Measurements from ENCODE around the gene NUDT17. TPM values are rescaled to one million over a fixed set of nuclear protein-coding genes. Genes with fewer than 3 reads are reported as not detected.

The NUDT17 gene
- total and polyA plus RNA-seq, 2 experiments from 2014 or later = 9.5 to 12.0 TPM

DNA sequence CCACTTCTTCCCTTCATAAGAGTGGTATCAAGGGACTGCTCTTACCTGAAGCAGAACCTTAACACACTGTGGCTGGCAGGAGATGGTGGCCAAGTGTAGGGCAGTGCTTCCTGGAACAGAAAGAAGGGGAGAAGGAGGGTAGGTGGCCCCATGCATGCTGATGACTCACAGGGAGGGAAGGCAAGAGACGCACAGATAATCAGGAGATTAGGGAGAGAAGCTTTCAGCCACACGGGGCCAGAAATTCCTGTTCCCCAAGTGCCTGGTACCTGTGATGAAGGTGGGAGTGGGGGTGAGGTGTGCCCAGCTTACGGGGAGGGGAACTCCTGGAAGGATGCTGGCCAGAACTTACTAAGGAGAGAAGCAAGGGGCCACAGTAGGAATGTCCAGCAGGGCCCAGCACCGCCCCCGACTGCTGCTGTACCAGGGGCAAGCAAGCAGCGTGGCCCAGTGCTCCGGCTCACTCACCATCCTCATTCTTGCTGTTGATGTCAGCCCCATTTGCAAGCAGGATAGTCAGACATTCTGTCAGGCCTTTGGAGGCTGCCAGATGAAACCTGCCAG, 32.6 kb downstream of the NUDT17 start:
- Histone ChIP-seq H3K27ac (no peak overlapping the region), H3K79me2 (ENCODE audit: insufficient read depth) (no peaks in the 10 kb centered on the region), H3K4me1 (ENCODE audit: insufficient read depth) (no peaks in the 10 kb centered on the region), H3K9me3 (ENCODE audit: low read depth) (no peaks in the 10 kb centered on the region), H3K36me3 (ENCODE audit: low read depth) (no peaks in the 10 kb centered on the region), H3F3A (ENCODE audit: insufficient read depth) (no peaks in the 10 kb centered on the region), H3K9ac (no peak overlapping the region), H2AFZ (no peak overlapping the region), H3K4me2 (ENCODE audit: unreplicated experiment) (no peak overlapping the region), H4K20me1 (ENCODE audit: insufficient read depth) (no peaks in the 10 kb centered on the region), H3K4me3 (no peak overlapping the region), H3K27me3 (replicated peaks; ENCODE audit: insufficient read depth) (no peaks in the 10 kb centered on the region), H3K9me2 (ENCODE audit: insufficient read depth) (no peaks in the 10 kb centered on the region)
- TF ChIP-seq EZH2phosphoT487 (IDR thresholded peaks at IDR 0.05; ENCODE audit: insufficient read depth, low read depth) = no peak
- no peak for TF ChIP-seq EZH2 (IDR thresholded peaks at IDR 0.05; ENCODE audit: insufficient read depth, poor library complexity, severe bottlenecking)
- in situ Hi-C loops (cut with MboI) = no loop called here
- WGBS, 2 experiments (ENCODE audit: low coverage in 1 of 2, low lambda C conversion rate in 2 of 2, missing lambda C conversion rate in 2 of 2) = 90 to 96% methylated on average over 7 of the region's 7 CpGs
- no peak for DNase-seq

DNA sequence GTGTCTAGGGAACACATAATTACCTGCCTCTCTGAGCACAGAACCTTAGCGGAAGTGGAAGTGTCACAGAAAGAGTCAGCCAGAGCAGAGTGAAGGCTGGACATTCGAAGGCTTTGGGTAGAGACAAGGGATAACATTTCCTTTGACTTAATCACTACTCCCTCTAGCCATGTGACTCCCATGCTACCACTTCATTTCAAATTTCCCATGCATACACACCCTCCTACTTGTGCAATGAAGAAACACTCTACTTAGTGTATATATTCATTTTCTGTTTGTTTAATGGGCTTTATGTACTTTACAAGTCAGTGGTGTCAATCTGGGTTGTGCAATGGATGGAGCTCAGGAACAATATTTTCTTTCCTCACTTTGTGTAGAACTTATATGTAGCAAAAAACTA, 33.3 kb downstream of the NUDT17 start:
- H3K27me3 ChIP-seq (replicated peaks; ENCODE audit: insufficient read depth) = no peaks in the 10 kb centered on the region
- H3K79me2 ChIP-seq (ENCODE audit: insufficient read depth) = no peaks in the 10 kb centered on the region
- no peaks in the 10 kb centered on the region for H3K9me2 ChIP-seq (ENCODE audit: insufficient read depth)
- H2AFZ ChIP-seq = no peak overlapping the region
- H3K9me3 ChIP-seq (ENCODE audit: low read depth) = no peaks in the 10 kb centered on the region
- no peaks in the 10 kb centered on the region for H3K36me3 ChIP-seq (ENCODE audit: low read depth)
- H4K20me1 ChIP-seq (ENCODE audit: insufficient read depth) = no peaks in the 10 kb centered on the region
- WGBS, 2 experiments (ENCODE audit: low coverage in 1 of 2, low lambda C conversion rate in 2 of 2, missing lambda C conversion rate in 2 of 2) = 82 to 85% methylated on average over 2 of the region's 2 CpGs
- 0 out of 2 replicates have a peak, but pooled peaks cover under 1% of the 10 kb centered on the region for H3F3A ChIP-seq (ENCODE audit: insufficient read depth)
- no peak for TF ChIP-seq EZH2 (IDR thresholded peaks at IDR 0.05; ENCODE audit: insufficient read depth, poor library complexity, severe bottlenecking)
- no peak for TF ChIP-seq EZH2phosphoT487 (IDR thresholded peaks at IDR 0.05; ENCODE audit: insufficient read depth, low read depth)
- H3K4me2 ChIP-seq (ENCODE audit: unreplicated experiment) = no peak overlapping the region
- in situ Hi-C loops (cut with MboI) = no loop called here
- H3K9ac ChIP-seq = no peak overlapping the region
- DNase-seq = peak; percentile 34
- no peaks in the 10 kb centered on the region for H3K4me1 ChIP-seq (ENCODE audit: insufficient read depth)
- no peak overlapping the region for H3K27ac ChIP-seq
- H3K4me3 ChIP-seq = no peak overlapping the region

DNA sequence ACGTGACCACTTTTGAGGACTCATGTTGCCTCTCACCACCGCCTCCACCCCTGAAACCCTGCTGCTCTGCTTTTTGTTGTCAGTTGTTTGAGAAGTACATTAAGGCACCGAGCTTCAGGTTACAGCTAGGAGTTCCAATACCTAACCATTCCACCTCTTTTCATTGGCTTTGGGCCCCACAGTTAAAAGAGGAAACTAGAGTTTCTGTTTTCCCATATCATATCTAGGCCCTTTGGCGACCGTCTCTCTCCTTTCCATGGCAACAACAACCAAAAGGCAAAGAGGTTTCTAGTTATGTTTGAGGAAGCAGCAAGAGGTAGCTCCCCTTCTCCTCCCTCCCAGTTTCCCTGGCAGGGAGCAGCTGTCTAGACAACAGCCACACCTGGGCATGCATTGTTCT, 34.3 kb downstream of the NUDT17 start:
- H3K79me2 ChIP-seq (ENCODE audit: insufficient read depth) = no peaks in the 10 kb centered on the region
- no peak overlapping the region for H3K27ac ChIP-seq
- H3K27me3 ChIP-seq (replicated peaks; ENCODE audit: insufficient read depth) = no peaks in the 10 kb centered on the region
- no peaks in the 10 kb centered on the region for H4K20me1 ChIP-seq (ENCODE audit: insufficient read depth)
- in situ Hi-C loops (cut with MboI) = no loop called here
- WGBS, 2 experiments (ENCODE audit: low coverage in 1 of 2, low lambda C conversion rate in 2 of 2, missing lambda C conversion rate in 2 of 2) = 60 to 65% methylated on average over 5 of the region's 5 CpGs
- TF ChIP-seq EZH2phosphoT487 (IDR thresholded peaks at IDR 0.05; ENCODE audit: insufficient read depth, low read depth) (no peak), EZH2 (IDR thresholded peaks at IDR 0.05; ENCODE audit: insufficient read depth, poor library complexity, severe bottlenecking) (no peak)
- peaks cover 6% of the 10 kb centered on the region for H3K4me1 ChIP-seq (ENCODE audit: insufficient read depth)
- no peak overlapping the region for H2AFZ ChIP-seq
- peaks cover 11% of the 10 kb centered on the region; the same call in 1 of the 2 replicates for H3F3A ChIP-seq (ENCODE audit: insufficient read depth)
- no peak overlapping the region for H3K4me2 ChIP-seq (ENCODE audit: unreplicated experiment)
- no peak overlapping the region for H3K4me3 ChIP-seq
- no peaks in the 10 kb centered on the region for H3K9me2 ChIP-seq (ENCODE audit: insufficient read depth)
- H3K36me3 ChIP-seq (ENCODE audit: low read depth) = no peaks in the 10 kb centered on the region
- DNase-seq = no peak
- H3K9ac ChIP-seq = no peak overlapping the region
- H3K9me3 ChIP-seq (ENCODE audit: low read depth) = no peaks in the 10 kb centered on the region

DNA sequence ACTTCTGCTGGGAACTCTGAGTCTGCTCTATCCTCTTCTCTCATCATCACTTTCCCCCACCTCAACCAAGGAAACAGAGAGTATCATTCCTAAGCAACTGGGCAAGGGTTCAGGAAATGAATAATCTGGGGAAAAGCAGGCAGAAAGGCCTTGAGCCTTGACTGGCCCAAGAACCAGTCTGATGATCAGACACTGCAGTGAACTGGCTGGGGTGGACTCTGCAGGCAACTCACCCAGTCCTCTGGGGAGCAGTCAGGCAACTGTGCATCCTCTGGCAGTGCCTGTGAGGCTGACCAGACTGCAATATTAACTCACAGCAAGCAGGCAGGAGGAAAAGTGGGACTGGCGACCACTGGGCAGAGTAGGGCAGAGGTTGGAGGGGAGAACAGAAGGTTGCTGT, 39.2 kb downstream of the NUDT17 start:
- WGBS, 2 experiments (ENCODE audit: low coverage in 1 of 2, low lambda C conversion rate in 2 of 2, missing lambda C conversion rate in 2 of 2) = 81 to 100% methylated on average over 1 of the region's 1 CpG
- DNase-seq = peak; percentile 88
- H3K4me3 ChIP-seq = no peak overlapping the region

More for the DNA sequence above, 39.2 kb downstream of the NUDT17 start:
- Histone ChIP-seq H3K4me1 (ENCODE audit: insufficient read depth) (peaks cover 15% of the 10 kb centered on the region), H3K4me2 (ENCODE audit: unreplicated experiment) (peak overlapping the region; percentile 81), H3K27ac (peak overlapping the region; percentile 38), H3K9me3 (ENCODE audit: low read depth) (no peaks in the 10 kb centered on the region), H3F3A (ENCODE audit: insufficient read depth) (peaks cover 17% of the 10 kb centered on the region; the same call in 1 of the 2 replicates), H3K27me3 (replicated peaks; ENCODE audit: insufficient read depth) (no peaks in the 10 kb centered on the region), H3K9ac (no peak overlapping the region), H3K9me2 (ENCODE audit: insufficient read depth) (no peaks in the 10 kb centered on the region), H3K36me3 (ENCODE audit: low read depth) (no peaks in the 10 kb centered on the region), H4K20me1 (ENCODE audit: insufficient read depth) (no peaks in the 10 kb centered on the region), H2AFZ (no peak overlapping the region), H3K79me2 (ENCODE audit: insufficient read depth) (no peaks in the 10 kb centered on the region)
- in situ Hi-C loops (cut with MboI) = no loop called here
- TF ChIP-seq EZH2 (IDR thresholded peaks at IDR 0.05; ENCODE audit: insufficient read depth, poor library complexity, severe bottlenecking) = no peak
- no peak for TF ChIP-seq EZH2phosphoT487 (IDR thresholded peaks at IDR 0.05; ENCODE audit: insufficient read depth, low read depth)
